LHCN-M2 (cell line): Measurements from ENCODE around the gene TOR1A. TPM values are rescaled to one million over a fixed set of nuclear protein-coding genes. Genes with fewer than 3 reads are reported as not detected.
"Not testable (repeated sequence)": the region's sequence is repeated elsewhere in the genome, so short reads cannot be mapped to it uniquely, and the experiment has no call there.

Experiments
- DNase-seq: peaks from one replicate; pipeline ENCODE4 v3.0.0-alpha.2; 2012; ENCODE audit warnings: low read depth
- total RNA-seq: library from RNA; depleted of rRNA; stranded (reverse); fragments of >200 nt; gene quantifications from 2 replicates; pipeline ENCODE4 v1.2.3, GENCODE V29; 2014

The TOR1A gene
- total RNA-seq, 1 experiment from 2014 or later: 82.1 TPM

DNA sequence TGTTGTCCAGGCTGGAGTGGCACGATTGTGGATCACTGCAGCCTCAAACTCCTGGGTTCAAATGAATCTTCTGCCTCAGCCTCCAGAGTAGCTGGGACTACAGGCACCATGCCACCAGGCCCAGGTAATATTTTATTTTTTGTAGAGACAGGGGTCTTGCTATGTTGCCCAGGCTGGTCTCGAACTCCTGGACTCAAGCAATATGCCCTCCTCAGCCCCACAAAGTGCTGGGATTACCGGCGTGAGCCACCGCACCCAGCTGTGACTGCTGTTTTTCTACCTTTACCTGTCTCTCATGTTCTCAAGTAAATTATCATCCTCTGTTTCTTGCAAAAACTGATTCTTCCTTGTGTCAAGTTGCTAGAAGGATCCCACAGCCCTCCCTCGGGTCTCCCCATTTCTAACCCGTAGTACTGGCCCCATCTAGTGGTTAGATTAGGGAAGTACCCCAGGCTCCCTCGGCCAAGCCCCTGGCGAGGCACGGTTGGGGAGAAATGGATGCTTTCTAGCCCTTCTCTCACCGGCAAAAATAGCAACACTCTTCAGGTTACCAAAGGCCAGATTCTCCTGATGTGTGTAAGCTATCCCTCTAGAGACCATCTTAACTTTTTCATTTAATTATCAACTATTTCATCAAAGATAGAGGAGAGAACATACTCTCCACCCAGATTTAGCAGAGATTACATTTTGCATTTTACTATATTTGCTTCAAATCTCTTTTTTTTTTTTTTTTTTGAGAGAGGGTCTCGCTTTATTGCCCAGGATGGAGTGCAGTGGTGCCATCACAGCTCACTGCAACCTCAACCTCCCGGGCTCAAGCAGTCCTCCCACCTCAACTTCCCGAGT lies 40.2 kb downstream of the TOR1A start:
- peak; percentile 55 for DNase-seq

DNA sequence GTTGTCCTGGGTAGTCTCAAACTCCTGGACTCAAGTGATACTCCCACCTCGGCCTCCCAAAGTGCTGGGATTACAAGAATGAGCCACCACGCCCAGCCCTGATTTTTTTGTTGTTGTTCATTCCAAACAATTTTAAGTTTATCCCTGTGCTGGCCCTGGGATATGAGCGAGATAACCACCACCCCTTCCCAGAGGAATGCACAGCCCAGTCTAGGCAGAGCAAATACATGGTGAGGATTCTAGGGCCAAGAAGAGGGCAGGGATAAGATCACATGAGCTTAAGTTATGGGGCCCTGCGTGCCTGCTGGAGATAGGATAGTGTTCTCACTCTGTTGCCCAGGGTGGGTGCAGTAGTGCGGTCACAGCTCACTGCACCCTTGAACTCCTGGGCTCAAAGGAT lies 42.0 kb downstream of the TOR1A start:
- DNase-seq: no peak

DNA sequence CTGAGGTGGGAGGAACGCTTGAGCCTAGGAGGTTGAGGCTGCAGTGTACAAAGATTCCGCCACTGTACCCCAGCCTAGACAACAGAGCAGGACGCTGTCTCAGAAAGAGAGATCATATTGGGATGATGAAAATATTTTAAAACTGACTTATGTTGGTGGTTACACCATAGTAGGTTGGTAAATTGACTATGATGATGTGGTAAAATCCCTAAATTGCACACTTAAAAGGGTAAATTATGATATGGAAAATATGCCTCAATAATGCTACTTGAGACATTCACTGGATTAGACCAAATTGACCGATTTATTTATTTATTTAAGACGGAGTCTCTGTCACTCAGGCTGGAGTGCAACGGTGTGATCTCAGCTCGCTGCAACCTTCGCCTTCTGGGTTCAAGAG lies 42.8 kb downstream of the TOR1A start:
- DNase-seq: no peak

DNA sequence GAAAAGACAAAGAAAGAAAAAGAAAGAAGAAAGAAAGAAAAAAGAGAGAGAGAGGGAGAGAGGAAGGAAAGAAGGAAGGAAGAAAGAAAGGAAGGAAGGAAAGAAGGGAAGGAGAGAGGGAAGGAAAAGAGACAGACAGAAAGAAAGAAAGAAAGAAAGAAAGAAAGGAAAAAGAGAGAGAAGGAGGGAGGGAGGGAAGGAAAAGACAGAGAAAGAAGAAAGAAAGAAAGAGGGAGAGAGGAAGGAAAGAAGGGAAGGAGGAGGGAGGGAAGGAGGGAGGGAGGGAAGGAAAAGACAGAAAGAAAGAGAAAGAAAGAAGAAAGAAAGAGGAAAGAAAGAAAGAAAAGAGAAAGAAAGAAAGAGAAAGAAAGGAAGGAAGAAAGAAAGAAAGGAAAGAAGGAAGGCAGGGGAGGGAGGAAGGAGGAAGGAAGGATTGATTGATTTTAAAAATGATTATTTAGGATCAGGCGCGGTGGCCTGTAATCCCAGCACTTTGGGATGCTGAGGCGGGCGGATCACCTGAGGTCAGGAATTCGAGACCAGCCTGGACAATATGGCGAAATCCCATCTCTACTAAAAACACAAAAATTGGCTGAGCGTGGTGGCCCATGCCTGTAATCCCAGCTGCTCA lies 44.3 kb downstream of the TOR1A start:
- no peak for DNase-seq

DNA sequence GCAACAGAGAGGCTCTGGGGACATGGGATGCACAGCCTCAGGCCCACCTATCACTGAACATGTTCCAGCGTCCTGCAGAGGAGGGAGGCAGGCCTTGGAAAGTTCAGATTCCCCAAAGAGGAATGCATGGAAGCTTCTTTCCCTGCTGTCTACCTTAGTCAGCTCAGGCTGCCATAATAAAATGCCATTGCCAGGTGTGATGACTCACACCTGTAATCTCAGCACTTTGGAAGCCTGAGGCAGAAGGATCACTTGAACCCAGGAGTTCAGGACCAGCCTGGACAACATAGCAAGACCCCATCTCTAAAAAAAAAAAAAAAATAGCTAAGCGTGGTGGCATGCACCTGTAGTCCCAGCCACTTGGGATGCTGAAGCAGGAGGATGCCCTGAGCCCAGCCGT lies 45.5 kb downstream of the TOR1A start:
- no peak for DNase-seq

DNA sequence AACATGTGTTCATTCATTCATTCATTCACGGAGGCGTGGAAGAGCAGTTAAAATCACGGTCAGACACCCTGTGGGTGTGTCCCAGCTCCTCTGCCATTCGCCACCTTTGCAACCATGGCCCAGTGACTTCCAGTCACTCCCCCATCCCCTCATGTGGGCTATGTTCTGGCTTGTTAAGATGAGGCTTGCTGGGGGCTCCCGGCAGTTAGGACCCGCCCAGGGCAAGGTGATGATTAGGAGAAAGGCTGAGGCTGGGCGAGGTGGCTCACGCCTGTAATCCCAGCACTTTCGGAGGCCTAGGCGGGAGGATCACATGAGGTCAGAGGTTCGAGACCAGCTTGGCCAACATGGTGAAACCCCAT lies 46.2 kb downstream of the TOR1A start:
- DNase-seq: no peak

DNA sequence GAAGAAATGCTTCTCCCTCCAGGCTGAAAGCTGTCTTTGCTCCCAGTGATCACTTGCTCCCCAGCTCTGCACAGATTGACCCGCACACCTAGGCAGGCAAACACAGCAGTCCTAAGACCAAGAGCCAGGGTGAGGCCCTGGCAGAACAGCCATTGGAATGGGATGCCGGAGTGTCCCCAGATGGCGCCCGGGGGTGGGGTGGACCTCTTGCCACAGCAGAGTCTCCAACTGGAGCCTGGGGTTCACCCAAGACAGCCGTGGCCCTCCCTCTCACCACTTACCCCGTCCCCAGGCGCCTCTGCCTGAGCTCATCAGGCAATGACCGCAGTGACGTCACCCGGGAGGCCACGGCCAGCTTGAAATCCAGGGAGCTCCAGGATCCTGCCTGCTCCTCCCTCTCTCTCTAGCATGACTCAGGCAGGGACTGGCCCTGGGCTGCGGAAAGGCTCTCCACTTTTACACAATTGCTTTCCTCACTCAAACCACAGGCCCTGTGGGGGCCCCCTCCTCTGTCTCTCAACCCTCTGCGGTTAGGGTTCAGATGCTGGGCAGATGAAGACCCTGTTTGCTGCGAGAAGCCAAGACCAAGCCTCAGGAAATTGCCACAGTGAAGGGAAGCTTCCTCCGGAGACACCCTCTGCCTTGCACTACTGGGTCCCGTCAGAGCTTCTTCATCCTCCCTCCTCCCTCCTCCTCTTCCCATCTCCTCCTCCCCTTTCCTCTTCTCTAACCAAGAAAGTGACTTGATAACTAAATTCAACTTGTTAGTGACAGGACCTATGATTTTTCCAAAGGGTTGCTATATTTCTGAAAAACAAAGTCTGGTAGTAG lies 46.8 kb downstream of the TOR1A start:
- DNase-seq: peak; percentile 99

DNA sequence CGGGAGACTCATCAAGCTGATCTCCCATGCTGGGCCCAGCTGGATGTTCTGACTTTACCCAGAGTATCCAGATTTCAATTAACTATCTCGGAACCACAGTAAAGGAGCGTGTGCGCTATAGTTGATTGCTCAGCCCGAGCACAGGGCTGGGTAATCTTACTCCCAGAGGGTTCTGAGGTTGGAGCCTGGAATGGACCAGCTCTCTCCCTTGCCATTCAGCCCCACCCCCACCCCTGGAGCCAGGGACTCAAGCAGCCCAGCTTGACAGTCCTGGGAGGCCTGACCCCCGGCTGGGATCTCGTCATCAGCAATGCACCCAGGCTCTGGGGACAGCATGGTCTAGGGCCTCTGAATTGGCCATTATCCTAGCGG lies 47.4 kb downstream of the TOR1A start:
- peak; percentile 41 for DNase-seq

DNA sequence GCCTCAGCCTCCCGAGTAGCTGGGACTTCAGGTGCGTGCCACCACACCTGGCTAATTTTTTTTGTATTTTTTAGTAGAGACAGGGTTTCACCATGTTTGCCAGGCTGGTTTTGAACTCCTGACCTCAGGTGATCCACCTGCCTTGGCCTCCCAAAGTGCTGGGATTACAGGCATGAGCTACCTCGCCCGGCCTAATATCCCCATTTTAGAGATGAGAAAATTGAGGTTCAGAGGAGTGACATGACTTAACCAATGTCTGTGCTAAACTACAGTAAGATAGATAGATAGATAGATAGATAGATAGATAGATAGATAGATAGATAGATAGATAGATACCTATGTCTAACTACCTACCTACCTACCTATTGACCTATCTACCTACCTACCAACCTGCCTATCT lies 47.8 kb downstream of the TOR1A start:
- DNase-seq: not testable (repeated sequence)

DNA sequence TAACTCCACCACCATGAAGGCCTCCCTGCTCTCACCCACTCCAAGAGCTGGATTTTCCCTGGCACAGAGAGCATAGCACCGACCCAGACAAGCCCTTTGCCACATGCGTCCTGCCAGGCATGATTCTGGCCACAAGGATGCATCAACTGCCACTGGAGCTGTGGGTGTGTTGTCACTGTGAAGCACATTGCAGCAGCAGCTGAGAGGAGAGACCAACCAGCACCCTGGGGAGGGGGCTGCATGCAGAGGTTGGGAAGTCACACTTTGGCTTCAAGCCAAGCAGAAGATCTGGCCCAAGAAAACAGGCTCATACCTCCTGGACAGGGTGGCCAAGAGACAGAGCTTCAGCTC lies 48.5 kb downstream of the TOR1A start:
- DNase-seq: no peak

DNA sequence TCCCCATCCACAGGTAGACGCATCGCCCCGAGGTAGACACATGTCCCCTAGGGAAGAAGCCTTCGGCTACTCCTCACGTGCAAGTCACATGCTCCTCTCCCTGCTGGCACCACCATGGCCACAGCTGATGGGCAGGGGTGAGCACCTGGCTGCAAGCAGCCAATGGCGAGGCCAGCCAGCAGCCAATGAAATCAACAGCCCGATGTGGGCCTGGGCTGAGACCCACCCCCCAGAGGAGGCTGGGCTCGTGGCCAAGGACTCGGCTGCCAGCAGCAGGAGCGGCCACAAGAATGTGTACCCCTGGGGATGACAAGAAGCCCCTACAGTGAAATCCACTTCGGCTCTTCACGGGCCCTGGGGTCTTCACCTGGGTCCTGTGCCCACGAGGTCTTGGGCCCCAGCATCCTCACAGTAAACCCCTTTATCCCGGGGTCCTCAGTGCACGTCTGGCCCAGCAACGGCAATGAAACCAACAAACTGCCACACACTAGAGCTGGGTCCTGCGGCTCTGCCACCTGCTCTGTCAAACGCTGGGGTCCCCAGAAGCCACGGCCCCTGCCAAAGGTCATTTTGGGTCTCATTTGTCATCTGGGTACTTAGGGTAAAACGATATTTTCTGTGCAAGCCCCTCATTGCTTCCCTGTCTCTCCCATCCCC lies 49.0 kb downstream of the TOR1A start:
- no peak for DNase-seq

DNA sequence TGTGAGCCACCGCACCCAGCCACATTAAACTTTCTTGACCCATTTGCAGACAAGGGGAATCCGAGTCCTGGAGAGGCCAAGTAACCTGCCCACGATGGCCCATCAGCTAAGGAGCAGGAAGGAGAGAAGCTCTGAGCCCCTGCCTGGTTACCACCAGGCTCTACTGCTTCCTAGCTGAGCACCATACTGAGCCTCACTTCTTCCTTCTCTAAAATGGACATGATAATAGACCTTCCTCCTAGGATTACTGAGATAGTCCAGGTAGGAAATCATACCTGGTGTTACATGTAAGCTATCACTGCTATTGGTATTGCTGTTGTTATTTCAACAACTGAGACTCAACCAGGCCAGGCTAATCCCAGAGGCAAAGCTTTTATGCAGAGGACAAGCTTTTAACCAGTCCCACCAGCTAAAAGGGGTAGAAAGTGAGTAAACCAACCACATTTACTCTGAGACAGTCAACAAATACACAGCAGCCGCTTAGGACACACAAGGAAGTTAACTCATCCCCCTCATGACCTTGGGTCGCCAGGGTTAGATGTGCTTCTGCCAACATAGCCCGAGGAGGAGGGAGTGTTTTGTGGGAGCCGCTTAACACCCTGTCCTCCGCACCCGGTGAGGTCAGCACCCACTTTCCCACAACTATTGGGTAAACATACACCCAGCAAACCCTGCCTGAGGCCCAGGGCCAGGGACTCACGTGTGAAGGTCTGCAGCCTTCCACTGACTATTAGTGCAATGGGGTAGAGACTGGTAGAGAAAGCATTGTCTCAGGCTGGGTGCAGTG lies 50.5 kb downstream of the TOR1A start:
- peak; percentile 93 for DNase-seq

DNA sequence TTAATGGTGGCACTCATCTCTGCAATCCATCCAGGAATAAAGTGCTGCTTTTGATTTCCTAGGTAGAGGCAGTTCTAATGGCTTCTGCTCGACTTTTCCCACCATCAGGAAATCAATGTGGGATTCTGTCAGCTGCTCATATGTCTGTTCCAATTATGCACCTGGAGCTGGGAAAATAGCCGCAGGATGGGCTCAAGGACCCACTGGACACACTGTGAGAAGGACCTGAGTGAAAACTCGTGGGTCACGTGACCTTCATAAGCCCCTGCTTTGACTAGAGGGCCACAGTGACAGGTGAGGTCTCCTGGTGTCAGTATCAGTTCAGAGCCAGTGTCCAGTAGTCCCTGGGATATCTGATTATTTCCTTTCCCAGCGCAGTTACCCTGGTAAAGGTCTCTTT lies 53.2 kb downstream of the TOR1A start:
- no peak for DNase-seq

DNA sequence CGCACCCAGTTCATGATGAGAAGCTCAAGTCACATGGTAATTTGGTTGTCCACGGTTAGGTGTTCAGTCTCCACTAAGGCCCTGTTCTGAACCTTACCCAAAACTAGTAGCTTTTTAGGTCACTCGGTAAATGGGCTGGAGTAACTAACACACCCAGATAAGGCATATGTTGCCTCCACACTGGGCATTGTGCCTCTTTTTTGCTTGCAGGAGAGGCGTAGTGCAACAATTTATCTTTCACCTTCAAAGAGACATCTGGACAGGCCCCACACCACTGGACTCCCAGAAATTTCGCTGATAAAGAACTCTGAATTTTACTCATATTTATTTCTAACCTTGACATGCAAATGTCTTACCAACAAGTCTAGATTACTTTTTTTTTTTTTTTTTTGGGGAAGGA lies 54.3 kb downstream of the TOR1A start:
- DNase-seq: no peak

DNA sequence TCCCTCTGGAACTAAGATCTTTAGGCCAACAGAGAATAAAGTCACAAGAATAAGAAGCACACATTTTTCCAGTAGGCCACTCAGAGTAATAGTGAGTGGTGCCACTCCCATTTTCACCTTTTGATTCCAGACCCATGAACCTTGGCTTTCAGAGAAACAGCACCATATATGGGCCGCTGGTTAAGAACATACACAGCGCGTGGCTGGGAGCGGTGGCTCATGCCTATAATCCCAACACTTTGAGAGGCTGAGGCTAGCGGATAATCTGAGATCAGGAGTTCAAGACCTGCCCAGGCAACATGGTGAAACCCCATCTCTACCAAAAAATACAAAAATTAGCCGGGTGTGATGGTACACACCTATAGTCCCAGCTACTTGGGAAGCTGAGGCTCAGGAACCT lies 55.5 kb downstream of the TOR1A start:
- no peak for DNase-seq

DNA sequence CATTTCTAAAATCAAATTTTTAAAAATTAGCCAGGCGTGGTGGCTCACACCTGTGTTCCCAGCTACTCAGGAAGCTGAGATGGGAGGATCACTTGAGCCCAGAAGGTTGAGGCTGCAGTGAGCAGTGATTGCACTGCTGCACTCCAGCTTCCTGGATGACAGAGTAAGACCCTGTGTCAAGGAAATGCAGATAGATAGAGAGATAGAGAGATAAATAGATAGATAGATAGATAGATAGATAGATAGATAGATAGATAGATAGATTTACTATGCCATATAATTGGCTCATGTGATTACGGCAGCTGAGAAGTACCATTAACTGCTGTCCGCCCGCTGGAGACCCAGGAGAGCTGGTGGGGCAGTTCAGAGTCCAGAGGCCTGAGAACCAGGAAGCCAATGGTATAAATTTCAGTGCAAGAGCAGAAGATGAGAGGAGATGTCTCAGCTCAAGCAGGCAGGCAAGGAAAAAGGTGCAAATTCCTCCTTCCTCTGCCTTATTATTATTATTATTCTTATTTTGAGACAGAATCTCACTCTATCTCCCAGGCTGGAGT lies 58.1 kb downstream of the TOR1A start:
- DNase-seq: no peak

DNA sequence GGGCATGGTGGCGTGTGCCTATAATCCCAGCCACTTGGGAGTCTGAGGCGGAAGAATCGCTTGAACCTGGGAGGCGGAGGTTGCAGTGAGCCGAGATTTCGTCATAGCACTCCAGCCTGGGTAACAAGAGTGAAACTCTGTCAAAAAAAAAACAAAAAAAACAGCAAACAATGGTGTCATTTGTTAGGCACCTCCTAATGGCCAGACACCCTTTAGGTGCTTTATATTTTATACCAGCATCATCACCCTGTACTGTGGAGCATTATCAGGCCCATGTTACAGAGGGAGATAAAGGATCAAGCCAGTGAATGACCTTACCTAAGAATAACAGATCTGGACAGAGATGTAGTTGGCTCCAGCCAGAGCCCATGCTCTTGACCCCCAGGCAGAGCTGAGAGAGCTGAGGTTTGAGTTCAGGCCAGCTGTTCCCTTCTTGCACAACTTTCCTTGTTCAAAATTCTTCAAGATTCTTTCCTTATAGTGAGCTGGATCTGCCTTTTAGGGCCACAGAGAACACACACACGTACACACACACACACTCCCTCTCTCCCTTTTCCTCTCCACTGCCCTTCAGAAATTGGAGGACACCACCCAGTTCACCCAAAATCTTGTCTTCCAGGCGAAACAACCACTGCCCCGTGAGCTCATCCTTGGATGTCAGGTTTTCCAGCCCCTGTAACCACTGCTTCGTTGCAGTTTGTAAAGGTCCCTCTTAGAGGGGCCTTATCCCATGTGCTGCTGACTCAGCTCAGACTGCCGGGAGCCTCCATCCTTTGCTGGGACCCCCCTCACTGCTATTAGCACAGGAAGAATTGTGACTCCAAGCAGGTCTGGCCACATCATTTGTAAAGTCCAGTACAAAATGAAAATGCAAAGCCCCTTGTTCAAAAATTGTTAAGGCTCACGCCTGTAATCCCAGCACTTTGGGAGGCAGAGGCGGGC lies 60.7 kb downstream of the TOR1A start:
- DNase-seq: peak; percentile 78
